WTC11 (cell line): ENCODE measurements around the gene UBE2F.

Experiments used
- CTCF ChIP-seq: fragments of 200-600 bp; IDR thresholded peaks from 2 replicates; pipeline ENCODE4 v1.8.0; 2022; ENCODE audit warnings: antibody characterized with exemption
- FOXP1 ChIP-seq: sonication (generic); formaldehyde crosslinking; IDR thresholded peaks from 2 replicates; pipeline ENCODE4 v1.8.0; 2022; ENCODE audit warnings: missing genetic modification reagents, mild to moderate bottlenecking, moderate library complexity, borderline replicate concordance
- NR2C2 ChIP-seq: sonication (generic); formaldehyde crosslinking; IDR thresholded peaks from 2 replicates; pipeline ENCODE4 v1.8.0; 2022; ENCODE audit warnings: mild to moderate bottlenecking, missing genetic modification reagents
- STAT6 ChIP-seq: sonication (generic); formaldehyde crosslinking; conservative IDR thresholded peaks from 2 replicates; pipeline ENCODE4 v1.8.1; 2023; ENCODE audit warnings: mild to moderate bottlenecking, low read depth, missing genetic modification reagents, moderate library complexity
- ZNF263 ChIP-seq: sonication (generic); formaldehyde crosslinking; IDR thresholded peaks from 2 replicates; pipeline ENCODE4 v1.8.1; 2022; ENCODE audit warnings: low read depth, mild to moderate bottlenecking, moderate library complexity, missing genetic modification reagents
- TF ChIP-seq, protein P1 (sequence below): sonication (generic); formaldehyde crosslinking; IDR thresholded peaks from 2 replicates; pipeline ENCODE4 v1.8.0; 2022; ENCODE audit warnings: mild to moderate bottlenecking, missing genetic modification reagents
- TF ChIP-seq, protein P2 (sequence below): sonication (generic); formaldehyde crosslinking; IDR thresholded peaks from 2 replicates; pipeline ENCODE4 v1.8.1; 2023; ENCODE audit warnings: mild to moderate bottlenecking, missing genetic modification reagents
- TF ChIP-seq, protein P3 (sequence below): sonication (generic); formaldehyde crosslinking; IDR thresholded peaks from 2 replicates; pipeline ENCODE4 v1.8.0; 2022; ENCODE audit warnings: mild to moderate bottlenecking, missing genetic modification reagents

GRCh38 chr2:238065071-238065846 is 98.4 kb downstream of the UBE2F start:
- TF ChIP-seq, protein P1, sequence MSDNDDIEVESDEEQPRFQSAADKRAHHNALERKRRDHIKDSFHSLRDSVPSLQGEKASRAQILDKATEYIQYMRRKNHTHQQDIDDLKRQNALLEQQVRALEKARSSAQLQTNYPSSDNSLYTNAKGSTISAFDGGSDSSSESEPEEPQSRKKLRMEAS (CRISPR knock-in tag), result no peak
- TF ChIP-seq CTCF (no peak), NR2C2 (CRISPR knock-in tag) (no peak), STAT6 (CRISPR knock-in tag) (no peak), ZNF263 (no peak), FOXP1 (no peak)
- TF ChIP-seq, protein P2, sequence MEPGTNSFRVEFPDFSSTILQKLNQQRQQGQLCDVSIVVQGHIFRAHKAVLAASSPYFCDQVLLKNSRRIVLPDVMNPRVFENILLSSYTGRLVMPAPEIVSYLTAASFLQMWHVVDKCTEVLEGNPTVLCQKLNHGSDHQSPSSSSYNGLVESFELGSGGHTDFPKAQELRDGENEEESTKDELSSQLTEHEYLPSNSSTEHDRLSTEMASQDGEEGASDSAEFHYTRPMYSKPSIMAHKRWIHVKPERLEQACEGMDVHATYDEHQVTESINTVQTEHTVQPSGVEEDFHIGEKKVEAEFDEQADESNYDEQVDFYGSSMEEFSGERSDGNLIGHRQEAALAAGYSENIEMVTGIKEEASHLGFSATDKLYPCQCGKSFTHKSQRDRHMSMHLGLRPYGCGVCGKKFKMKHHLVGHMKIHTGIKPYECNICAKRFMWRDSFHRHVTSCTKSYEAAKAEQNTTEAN (CRISPR knock-in tag), result no peak
- TF ChIP-seq, protein P3, sequence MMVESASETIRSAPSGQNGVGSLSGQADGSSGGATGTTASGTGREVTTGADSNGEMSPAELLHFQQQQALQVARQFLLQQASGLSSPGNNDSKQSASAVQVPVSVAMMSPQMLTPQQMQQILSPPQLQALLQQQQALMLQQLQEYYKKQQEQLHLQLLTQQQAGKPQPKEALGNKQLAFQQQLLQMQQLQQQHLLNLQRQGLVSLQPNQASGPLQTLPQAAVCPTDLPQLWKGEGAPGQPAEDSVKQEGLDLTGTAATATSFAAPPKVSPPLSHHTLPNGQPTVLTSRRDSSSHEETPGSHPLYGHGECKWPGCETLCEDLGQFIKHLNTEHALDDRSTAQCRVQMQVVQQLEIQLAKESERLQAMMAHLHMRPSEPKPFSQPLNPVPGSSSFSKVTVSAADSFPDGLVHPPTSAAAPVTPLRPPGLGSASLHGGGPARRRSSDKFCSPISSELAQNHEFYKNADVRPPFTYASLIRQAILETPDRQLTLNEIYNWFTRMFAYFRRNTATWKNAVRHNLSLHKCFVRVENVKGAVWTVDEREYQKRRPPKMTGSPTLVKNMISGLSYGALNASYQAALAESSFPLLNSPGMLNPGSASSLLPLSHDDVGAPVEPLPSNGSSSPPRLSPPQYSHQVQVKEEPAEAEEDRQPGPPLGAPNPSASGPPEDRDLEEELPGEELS, result no peak
